SK-N-SH (cell line): ENCODE data around the gene TM4SF4. TPM values are rescaled to one million over a fixed set of nuclear protein-coding genes. Genes with fewer than 3 reads are reported as not detected.

Source experiments
- CTCF ChIA-PET: fragments of 300-600, 350-600 bp; formaldehyde crosslinking; extraction: SDS; loops from one replicate; lab custom pipeline; 2021; lab: Yijun Ruan, JAX
- POLR2A ChIA-PET: fragments of 350-600 bp; sonication (Branson Sonifier 250); formaldehyde crosslinking; extraction: SDS; loops from one replicate; lab custom pipeline; 2020; ENCODE audit warnings: antibody characterized with exemption, inconsistent platforms; lab: Yijun Ruan, JAX
- DNase-seq: peaks from one replicate; pipeline ENCODE4 v3.0.0; 2012
- H2AFZ ChIP-seq: fragments of 200-600 bp; sonication (generic); 2 replicates; pipeline ENCODE4 v1.8.1; 2016; ENCODE audit warnings: antibody characterized with exemption, mild to moderate bottlenecking, low read depth
- H3F3A ChIP-seq: fragments of 200-600 bp; sonication (generic); replicated peaks from 2 replicates; pipeline ENCODE3; 2016; ENCODE audit warnings: antibody characterized with exemption, mild to moderate bottlenecking; ENCODE audit not compliant: insufficient read depth
- H3K27ac ChIP-seq, 2 experiments: fragments of 200-500 bp in 1 of 2; fragments of 200-600 bp in 1 of 2; sonication (Bioruptor generic) in 1 of 2; sonication (generic), shearing (Covaris generic) in 1 of 2; 2 replicates each; pipeline versions ENCODE4 v1.5.1 to v1.6.1; 2014 to 2016; ENCODE audit warnings: low read depth in 2 of 2, inconsistent platforms in 1 of 2, low read length in 1 of 2, mild to moderate bottlenecking in 1 of 2, mixed read lengths in 1 of 2
- H3K27me3 ChIP-seq: fragments of 200-600 bp; sonication (generic), shearing (Covaris generic); 2 replicates; pipeline ENCODE4 v1.6.1; 2016; ENCODE audit warnings: mixed run types; ENCODE audit not compliant: insufficient read depth
- H3K36me3 ChIP-seq, 2 experiments: fragments of 200-500 bp in 1 of 2; fragments of 200-600 bp in 1 of 2; sonication (Bioruptor generic) in 1 of 2; sonication (generic) in 1 of 2; replicated peaks in 1 of 2; 2 replicates each; pipeline versions ENCODE3 to v1.5.1; 2014 to 2016; ENCODE audit warnings: low read length in 1 of 2, mild to moderate bottlenecking in 1 of 2; ENCODE audit not compliant: insufficient read depth in 2 of 2, control insufficient read depth in 1 of 2
- H3K4me1 ChIP-seq, 2 experiments: fragments of 200-500 bp in 1 of 2; fragments of 200-600 bp in 1 of 2; sonication (Bioruptor generic) in 1 of 2; sonication (generic), shearing (Covaris generic) in 1 of 2; 2 replicates each; pipeline versions ENCODE4 v1.5.1 to v1.6.1; 2014 to 2016; ENCODE audit warnings: low read depth in 1 of 2, low read length in 1 of 2, mixed run types in 1 of 2; ENCODE audit not compliant: insufficient read depth in 2 of 2, control insufficient read depth in 1 of 2
- H3K4me2 ChIP-seq: fragments of 200-600 bp; sonication (generic), shearing (Covaris generic); 2 replicates; pipeline ENCODE4 v1.6.1; 2017; ENCODE audit warnings: mixed run types
- H3K4me3 ChIP-seq, 2 experiments: fragments of 200-500 bp in 1 of 2; fragments of 200-600 bp in 1 of 2; sonication (Bioruptor generic) in 1 of 2; sonication (generic), shearing (Covaris generic) in 1 of 2; 2 replicates each; pipeline versions ENCODE4 v1.5.1 to v1.8.1; 2014 to 2016; ENCODE audit warnings: low read depth in 2 of 2, inconsistent platforms in 1 of 2, low read length in 1 of 2, mild to moderate bottlenecking in 1 of 2, mixed read lengths in 1 of 2, moderate library complexity in 1 of 2
- H3K79me2 ChIP-seq: fragments of 200-600 bp; sonication (generic); 2 replicates; pipeline ENCODE4 v1.8.1; 2017; ENCODE audit warnings: mild to moderate bottlenecking; ENCODE audit not compliant: insufficient read depth
- H3K9ac ChIP-seq: fragments of 200-600 bp; sonication (generic); 2 replicates; pipeline ENCODE4 v1.6.1; 2017; ENCODE audit warnings: mixed run types
- H3K9me2 ChIP-seq: fragments of 200-600 bp; sonication (generic); 2 replicates; pipeline ENCODE4 v1.6.1; 2017; ENCODE audit warnings: mixed run types
- H3K9me3 ChIP-seq: fragments of 200-600 bp; sonication (generic); 2 replicates; pipeline ENCODE4 v1.6.1; 2017; ENCODE audit warnings: mixed run types, mild to moderate bottlenecking, moderate library complexity
- H4K20me1 ChIP-seq: fragments of 200-600 bp; sonication (generic); 2 replicates; pipeline ENCODE4 v1.6.1; 2017; ENCODE audit warnings: mild to moderate bottlenecking, mixed run types; ENCODE audit not compliant: insufficient read depth
- CHD2 ChIP-seq: fragments of 150-350 bp; IDR thresholded peaks from 2 replicates; pipeline ENCODE4 v1.6.1; 2018; ENCODE audit warnings: low read length; ENCODE audit not compliant: partially characterized antibody
- CTCF ChIP-seq: fragments of 200-600 bp; sonication (generic); IDR thresholded peaks from 2 replicates; pipeline ENCODE4 v1.6.1; 2017; ENCODE audit warnings: antibody characterized with exemption, mild to moderate bottlenecking, moderate library complexity
- ELF1 ChIP-seq: IDR thresholded peaks from 2 replicates; pipeline ENCODE4 v1.4.0; 2012
- EP300 ChIP-seq, 2 experiments: IDR thresholded peaks; 2 replicates each; pipeline versions ENCODE4 v1.4.0 to v1.6.1; 2012; ENCODE audit warnings: borderline replicate concordance in 1 of 2, low read depth in 1 of 2, low read length in 1 of 2
- FOXJ3 ChIP-seq: sonication (generic); formaldehyde crosslinking; IDR thresholded peaks from 2 replicates; pipeline ENCODE4 v1.5.1; 2020; ENCODE audit warnings: mild to moderate bottlenecking, missing genetic modification reagents
- GATA2 ChIP-seq: sonication (generic); formaldehyde crosslinking; IDR thresholded peaks from 2 replicates; pipeline ENCODE4 v1.5.0; 2020; ENCODE audit warnings: mild to moderate bottlenecking, missing genetic modification reagents
- JUND ChIP-seq: IDR thresholded peaks from 2 replicates; pipeline ENCODE4 v1.4.0; 2012
- MXI1 ChIP-seq: IDR thresholded peaks from 2 replicates; pipeline ENCODE4 v1.6.1; 2012; ENCODE audit warnings: mild to moderate bottlenecking, low read depth, low read length, improper control_type of control experiment
- NFIC ChIP-seq: IDR thresholded peaks from 2 replicates; pipeline ENCODE4 v1.4.0; 2012; ENCODE audit warnings: borderline replicate concordance
- PBX3 ChIP-seq: IDR thresholded peaks from 2 replicates; pipeline ENCODE4; 2012
- RCOR1 ChIP-seq: fragments of 150-350 bp; IDR thresholded peaks from 2 replicates; pipeline ENCODE4 v1.6.1; 2017; ENCODE audit warnings: antibody characterized with exemption, low read length
- RXRA ChIP-seq: IDR thresholded peaks from 2 replicates; pipeline ENCODE4 v1.4.0; 2012; ENCODE audit warnings: low read depth, mild to moderate bottlenecking, borderline replicate concordance
- TCF12 ChIP-seq: IDR thresholded peaks from 2 replicates; pipeline ENCODE4 v1.4.0; 2012
- TEAD4 ChIP-seq: IDR thresholded peaks from 2 replicates; pipeline ENCODE4 v1.4.0; 2012; ENCODE audit warnings: mild to moderate bottlenecking, borderline replicate concordance; ENCODE audit not compliant: insufficient read depth
- USF2 ChIP-seq: fragments of 150-350 bp; IDR thresholded peaks from 2 replicates; pipeline ENCODE4 v1.6.1; 2017; ENCODE audit warnings: antibody characterized with exemption, low read length, low read depth, borderline replicate concordance
- WGBS: methylation state at CpG from one replicate; pipeline ENCODE4 v1.1.6; 2017; ENCODE audit warnings: low lambda C conversion rate; 5-methylcytosine and 5-hydroxymethylcytosine counted together
- polyA plus RNA-seq, 3 experiments: library from polyadenylated mRNA; depleted of rRNA; stranded (reverse); fragments of >200 nt; gene quantifications; 2 replicates each; pipeline ENCODE4 v1.2.3, GENCODE V29; 2012

Gene TM4SF4
- polyA plus RNA-seq, 1 of the 3 experiments (the other 2 are of a cell fraction), result 0.08 TPM

GRCh38 chr3:149535333-149535685, 60.8 kb downstream of the TM4SF4 start:
- H3K27ac ChIP-seq, result no peak overlapping the region
- no peak overlapping the region for H2AFZ ChIP-seq
- peaks cover 19% of the 10 kb centered on the region for H3F3A ChIP-seq
- H3K4me1 ChIP-seq, result peaks cover 21 to 28% of the 10 kb centered on the region in 2 experiments
- peaks cover 57% of the 10 kb centered on the region for H3K79me2 ChIP-seq
- peaks cover 0 to 8% of the 10 kb centered on the region in 2 experiments for H3K36me3 ChIP-seq
- POLR2A ChIA-PET, result no interaction called here
- CTCF ChIA-PET, result interaction anchor here (1.1 to 3.0 kb wide), 3 partner anchors 23 to 236 kb away, joined by 3 to 12 read pairs (median 4); no protein-coding TSS in a partner anchor
- no peaks in the 10 kb centered on the region for H3K27me3 ChIP-seq
- WGBS, result 80% methylated on average over 8 of the region's 8 CpGs
- no peak overlapping the region for H3K9ac ChIP-seq
- H3K9me3 ChIP-seq, result no peaks in the 10 kb centered on the region
- H3K4me2 ChIP-seq, result no peak overlapping the region
- TF ChIP-seq MXI1 (no peak), CTCF (no peak), ELF1 (no peak), FOXJ3 (no peak), CHD2 (no peak), TCF12 (no peak), USF2 (no peak), RCOR1 (no peak)
- TF ChIP-seq, all 33 proteins: peak for 0
- no peak for DNase-seq
- Histone ChIP-seq H3K9me2 (no peaks in the 10 kb centered on the region), H3K4me3 (no peak overlapping the region), H4K20me1 (no peaks in the 10 kb centered on the region)

- peaks cover 51% of the 10 kb centered on the region for H3K79me2 ChIP-seq
- DNase-seq, result peak; percentile 27
These were observed 61.9 kb downstream of the TM4SF4 start for GRCh38 chr3:149536429-149536828.

More at GRCh38 chr3:149536429-149536828, 61.9 kb downstream of the TM4SF4 start:
- H2AFZ ChIP-seq, result no peak overlapping the region
- H3K36me3 ChIP-seq, result peaks cover 3 to 8% of the 10 kb centered on the region in 2 experiments
- no peaks in the 10 kb centered on the region for H3K9me2 ChIP-seq
- H3K9me3 ChIP-seq, result no peaks in the 10 kb centered on the region
- POLR2A ChIA-PET, result no interaction called here
- no peak overlapping the region for H3K4me3 ChIP-seq
- peaks cover 21 to 40% of the 10 kb centered on the region in 2 experiments for H3K4me1 ChIP-seq
- CTCF ChIA-PET, result interaction anchor here (1.0 kb wide), 1 partner anchor 180 kb away, joined by 5 read pairs; no protein-coding TSS in a partner anchor
- peak overlapping the region; percentile 20; the same call in 1 of the 2 replicates for H3K4me2 ChIP-seq
- no peaks in the 10 kb centered on the region for H4K20me1 ChIP-seq
- TF ChIP-seq EP300 (IDR thresholded peaks at IDR 0.05; ENCODE audit: borderline replicate concordance in 1 of 2, low read depth in 1 of 2, low read length in 1 of 2) (no peak), TCF12 (peak; percentile 70), GATA2 (CRISPR knock-in tag) (no peak), FOXJ3 (no peak), PBX3 (peak; percentile 66), RXRA (no peak), NFIC (peak; percentile 64), TEAD4 (0 out of 2 replicates have a peak, but pooled peaks have one; percentile 43), JUND (no peak)
- no peak overlapping the region for H3K9ac ChIP-seq
- peak overlapping the region in 1 of 2 experiments; percentile 47; a peak in 1 of 4 replicates for H3K27ac ChIP-seq
- H3K27me3 ChIP-seq, result no peaks in the 10 kb centered on the region
- peaks cover 31% of the 10 kb centered on the region for H3F3A ChIP-seq
- WGBS, result 40% methylated on average over 11 of the region's 11 CpGs
